GM12801 (cell line): ENCODE results near the gene NOL7.

ENCODE experiments used
- CTCF ChIP-seq: IDR thresholded peaks from one replicate; pipeline ENCODE4 v1.5.1; 2011; ENCODE audit warnings: control low read depth; ENCODE audit not compliant: insufficient read length; ENCODE audit errors: extremely low read depth

NOL7 gene

GRCh38 chr6:13574149-13574570, 41.0 kb upstream of the NOL7 start:
- no peak for TF ChIP-seq CTCF

GRCh38 chr6:13574571-13575376, 40.4 kb upstream of the NOL7 start, which contains the start of gene SIRT5:
SIRT5 (plus strand) TSS chr6:13574601; CDS start chr6:13584111, 9,510 bp downstream.
- TF ChIP-seq CTCF = no peak

- peak; percentile 88 for TF ChIP-seq CTCF
Measured at GRCh38 chr6:13575377-13575775, 39.8 kb upstream of the NOL7 start.

- TF ChIP-seq CTCF = no peak
Measured at GRCh38 chr6:13576017-13576416, 39.1 kb upstream of the NOL7 start.

GRCh38 chr6:13577926-13578325, 37.2 kb upstream of the NOL7 start:
- TF ChIP-seq CTCF = no peak

GRCh38 chr6:13579911-13580310, 35.2 kb upstream of the NOL7 start:
- no peak for TF ChIP-seq CTCF

- TF ChIP-seq CTCF = no peak
Measured at GRCh38 chr6:13581700-13582229, 33.4 kb upstream of the NOL7 start.
